GM18951 (cell line): ENCODE data around the gene RIPPLY2.

Experiments
- POLR2A ChIP-seq: IDR thresholded peaks from 4 replicates; pipeline ENCODE4 v1.6.1; 2011; ENCODE audit warnings: mild to moderate bottlenecking; ENCODE audit not compliant: insufficient read length, insufficient read depth; ENCODE audit errors: extremely low read depth
- in situ Hi-C: fragments of 300-500 bp; cut with MboI; formaldehyde crosslinking; loops from one replicate; pipeline ENCODE4 v1.12.0; 2022; ENCODE audit warnings: low sequenced_read_pairs, mixed read lengths, inconsistent platforms; ENCODE audit not compliant: unreplicated experiment

Gene RIPPLY2

DNA sequence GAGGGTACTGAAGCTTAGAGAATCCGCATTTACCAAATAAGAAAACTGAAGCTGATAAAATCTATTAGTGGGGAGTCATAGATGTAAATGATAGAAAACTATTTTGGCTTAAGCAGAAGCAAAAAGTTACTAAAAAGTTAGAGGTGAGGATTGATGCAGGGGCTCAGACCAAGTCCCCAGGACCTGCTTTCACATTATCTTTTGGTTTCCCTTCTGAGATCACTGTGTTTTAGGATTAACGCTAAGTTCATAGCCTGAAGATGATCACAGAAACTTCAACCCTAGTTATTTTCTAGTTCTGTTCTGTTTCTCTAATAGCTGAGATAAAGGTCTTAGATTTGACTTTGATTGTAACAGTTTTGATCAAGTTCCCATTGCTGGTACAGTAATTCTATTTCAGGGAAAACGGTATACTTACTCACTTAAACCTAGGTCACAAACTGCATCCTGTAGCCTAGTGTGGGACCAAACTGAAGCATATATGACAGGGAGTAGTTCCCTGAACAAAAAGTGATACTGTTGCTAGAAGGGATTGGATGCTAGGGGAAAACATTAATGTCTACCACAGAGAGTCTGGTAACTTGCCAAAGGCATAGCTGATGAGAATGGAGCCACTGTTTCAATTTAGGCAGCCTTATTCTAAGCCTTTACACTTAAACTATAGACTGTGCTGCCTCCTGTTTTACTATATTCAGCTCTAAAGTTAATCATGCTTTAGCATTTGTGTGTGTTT lies 19.4 kb downstream of the RIPPLY2 start:
- TF ChIP-seq POLR2A, result no peak
- in situ Hi-C loops, result no loop called here

- in situ Hi-C loops, result no loop called here
- no peak for TF ChIP-seq POLR2A
Measured at GRCh38 chr6:83873869-83874268, 20.7 kb downstream of the RIPPLY2 start.

DNA sequence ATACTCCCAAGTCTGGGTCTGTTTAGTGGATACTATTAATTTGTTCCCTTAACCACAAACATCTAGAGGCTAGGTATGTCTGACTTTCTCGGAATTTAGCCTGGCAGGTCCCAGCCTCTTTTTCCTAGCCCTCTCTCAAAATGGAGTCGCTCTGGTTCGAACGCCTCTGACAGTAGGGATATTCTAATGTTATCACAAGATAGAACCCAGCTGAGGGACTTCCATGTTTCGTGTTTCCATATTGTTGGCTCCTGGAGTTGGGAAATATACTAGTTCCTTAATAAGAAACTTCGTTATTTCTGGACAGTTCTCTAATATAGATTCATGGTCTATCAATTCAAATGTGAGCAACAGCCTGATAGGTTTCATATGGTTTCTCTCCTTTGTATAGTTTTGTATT lies 22.7 kb downstream of the RIPPLY2 start:
- in situ Hi-C loops, result no loop called here
- no peak for TF ChIP-seq POLR2A

DNA sequence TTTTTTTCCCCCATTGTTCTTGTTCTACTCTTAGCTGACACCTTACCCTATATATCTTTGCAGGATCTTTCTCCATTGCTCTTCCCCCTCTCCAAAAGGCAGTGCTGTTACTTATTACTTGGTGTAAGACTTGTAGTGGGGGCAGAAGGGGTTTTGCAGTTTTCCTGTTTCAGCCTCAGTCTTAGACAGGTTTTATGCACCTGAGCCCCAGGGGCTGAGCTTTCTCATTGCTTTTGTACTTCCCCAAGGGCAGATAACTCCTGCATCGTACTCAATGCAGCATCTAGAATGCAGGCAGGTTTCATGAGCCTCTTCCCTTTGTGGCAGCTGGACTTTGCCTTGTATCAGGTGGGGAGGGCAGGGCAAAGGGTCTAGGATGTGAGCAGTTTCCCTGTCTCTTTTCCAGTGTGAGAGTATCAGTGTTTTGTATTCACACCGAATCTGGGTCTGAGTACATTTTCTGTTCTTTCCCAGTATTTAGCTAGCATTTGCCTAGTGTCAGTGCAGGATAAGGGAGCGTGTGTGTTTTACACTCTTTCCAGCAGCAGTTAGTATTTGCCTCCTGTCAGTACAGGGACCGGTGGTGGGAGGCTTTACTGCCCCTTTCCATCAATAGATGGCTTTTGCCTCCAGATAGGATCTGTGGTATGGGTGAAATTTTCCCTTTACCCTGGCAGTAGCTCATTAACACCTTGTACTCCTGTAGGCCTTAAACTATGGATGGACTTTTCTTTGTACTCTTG lies 25.9 kb downstream of the RIPPLY2 start:
- TF ChIP-seq POLR2A, result no peak
- in situ Hi-C loops, result no loop called here

- in situ Hi-C loops, result no loop called here
- no peak for TF ChIP-seq POLR2A
Measured at GRCh38 chr6:83879746-83880145, 26.6 kb downstream of the RIPPLY2 start.

- in situ Hi-C loops, result no loop called here
- TF ChIP-seq POLR2A, result no peak
Measured at GRCh38 chr6:83883240-83883639, 30.1 kb downstream of the RIPPLY2 start.

DNA sequence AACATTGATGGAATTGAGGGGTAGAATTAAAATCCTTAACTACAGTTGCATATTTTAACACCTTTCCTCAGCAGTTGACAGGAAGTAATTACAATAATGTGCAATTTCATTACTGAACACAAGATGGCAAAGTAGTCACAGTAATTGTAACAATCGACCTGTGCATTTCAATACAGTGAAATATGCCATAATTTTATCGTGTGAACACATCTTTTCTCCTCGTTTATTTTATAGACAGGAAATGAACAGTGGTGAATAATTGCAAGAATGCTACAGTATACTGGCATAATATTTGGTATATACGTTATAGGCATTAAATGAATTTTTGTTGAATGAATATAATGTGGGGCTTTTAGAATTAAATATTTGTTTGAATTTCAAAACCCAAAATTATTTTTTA lies 31.4 kb downstream of the RIPPLY2 start:
- in situ Hi-C loops, result no loop called here
- TF ChIP-seq POLR2A, result no peak

DNA sequence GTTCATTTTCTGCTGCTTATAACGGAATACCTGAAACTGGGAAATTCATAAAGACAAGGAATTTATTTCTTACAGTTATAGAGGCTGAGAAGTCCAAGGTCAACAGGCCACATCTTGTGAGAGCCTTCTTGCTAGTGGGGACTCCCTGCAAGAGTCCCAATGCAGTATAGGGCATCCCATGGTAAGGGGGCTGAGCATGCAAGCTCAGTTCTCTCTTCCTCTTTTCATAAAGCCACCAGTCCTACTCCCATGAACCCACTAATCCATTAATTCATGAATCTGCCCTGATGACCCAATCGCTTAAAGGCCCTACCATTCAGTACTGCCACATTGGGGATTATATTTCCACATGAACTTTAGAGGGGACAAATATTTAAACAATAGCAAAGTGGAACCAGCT lies 32.8 kb downstream of the RIPPLY2 start:
- in situ Hi-C loops, result no loop called here
- TF ChIP-seq POLR2A, result no peak

DNA sequence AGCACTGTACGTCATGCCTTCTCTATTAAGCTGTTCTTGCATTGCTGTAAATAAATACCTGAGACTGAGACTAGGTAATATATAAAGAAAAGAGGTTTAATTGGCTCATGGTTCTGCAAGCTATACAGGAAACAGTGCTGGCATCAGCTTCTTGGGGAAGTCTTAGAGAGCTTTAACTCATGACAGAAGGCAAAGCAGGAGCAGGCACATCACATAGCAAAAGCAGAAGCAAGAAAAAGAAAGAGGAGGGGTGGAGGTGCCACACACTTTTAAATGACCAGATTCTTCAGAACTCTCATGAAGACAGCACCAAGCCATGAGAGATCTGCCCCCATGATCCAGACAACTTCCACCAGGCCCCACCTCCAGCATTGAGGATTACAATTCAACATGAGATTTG lies 36.5 kb downstream of the RIPPLY2 start:
- in situ Hi-C loops, result loop anchor here (10.0 kb wide), 1 partner anchor 335 kb away; the partner anchor contains the start of gene CEP162
- TF ChIP-seq POLR2A, result no peak

- no peak for TF ChIP-seq POLR2A
- in situ Hi-C loops, result loop anchor here (10.0 kb wide), 1 partner anchor 334 kb away; the partner anchor contains the start of gene CEP162
Measured at GRCh38 chr6:83890520-83890919, 37.4 kb downstream of the RIPPLY2 start.

- in situ Hi-C loops, result loop anchor here (10.0 kb wide), 1 partner anchor 333 kb away; the partner anchor contains the start of gene CEP162
- no peak for TF ChIP-seq POLR2A
Measured at GRCh38 chr6:83891586-83891985, 38.4 kb downstream of the RIPPLY2 start.

GRCh38 chr6:83893024-83893423 lies 39.9 kb downstream of the RIPPLY2 start:
- no peak for TF ChIP-seq POLR2A
- in situ Hi-C loops, result loop anchor here (10.0 kb wide), 1 partner anchor 332 kb away; the partner anchor contains the start of gene CEP162

- in situ Hi-C loops, result loop anchor here (10.0 kb wide), 1 partner anchor 328 kb away; the partner anchor contains the start of gene CEP162
Measured at GRCh38 chr6:83897094-83897493, 43.9 kb downstream of the RIPPLY2 start.

DNA sequence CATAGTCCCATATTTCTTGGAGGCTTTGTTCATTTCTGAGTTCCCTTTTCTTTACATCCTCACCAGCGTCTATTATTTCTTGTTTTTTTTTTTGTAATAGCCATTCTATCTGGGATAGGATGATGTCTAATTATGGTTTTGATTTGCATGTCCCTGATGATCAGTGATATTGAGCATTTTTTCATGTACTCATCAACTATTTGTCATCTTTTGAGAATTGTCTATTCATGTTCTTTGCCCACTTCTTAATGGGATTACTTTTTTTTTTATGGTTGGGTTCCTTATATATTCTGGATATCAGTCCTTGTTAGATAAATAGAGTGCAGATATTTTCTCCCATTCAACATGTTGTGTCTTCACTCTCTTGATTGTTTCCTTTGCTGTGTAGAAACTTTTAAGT lies 48.5 kb downstream of the RIPPLY2 start:
- TF ChIP-seq POLR2A, result no peak
- in situ Hi-C loops, result no loop called here

DNA sequence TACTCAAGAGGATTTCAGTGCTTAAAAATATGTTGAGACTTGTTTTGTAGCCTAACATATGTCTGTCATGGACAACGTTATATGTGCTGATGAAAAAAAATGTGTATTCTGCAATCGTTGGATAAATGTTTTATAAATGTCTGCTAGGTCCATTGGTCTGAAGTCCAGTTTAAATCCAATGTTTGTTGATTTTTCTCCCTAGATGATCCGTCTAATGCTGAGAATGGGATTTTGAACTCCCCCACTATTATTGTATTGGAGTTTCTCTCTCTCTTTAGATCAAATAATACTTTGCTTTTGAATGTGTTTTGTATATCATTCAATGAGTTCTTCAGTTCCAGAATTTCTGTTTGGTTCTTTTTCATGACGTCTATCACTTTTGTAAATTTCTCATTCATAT lies 51.2 kb downstream of the RIPPLY2 start:
- in situ Hi-C loops, result no loop called here
- TF ChIP-seq POLR2A, result no peak
